EL (cell line): ENCODE results near the gene BAIAP2L2.
"Not testable (repeated sequence)": the region's sequence is repeated elsewhere in the genome, so short reads cannot be mapped to it uniquely, and the experiment has no call there.

Experiments
- DNase-seq: peaks from one replicate; pipeline ENCODE4 v3.0.0-alpha.2; 2016

The BAIAP2L2 gene

DNA sequence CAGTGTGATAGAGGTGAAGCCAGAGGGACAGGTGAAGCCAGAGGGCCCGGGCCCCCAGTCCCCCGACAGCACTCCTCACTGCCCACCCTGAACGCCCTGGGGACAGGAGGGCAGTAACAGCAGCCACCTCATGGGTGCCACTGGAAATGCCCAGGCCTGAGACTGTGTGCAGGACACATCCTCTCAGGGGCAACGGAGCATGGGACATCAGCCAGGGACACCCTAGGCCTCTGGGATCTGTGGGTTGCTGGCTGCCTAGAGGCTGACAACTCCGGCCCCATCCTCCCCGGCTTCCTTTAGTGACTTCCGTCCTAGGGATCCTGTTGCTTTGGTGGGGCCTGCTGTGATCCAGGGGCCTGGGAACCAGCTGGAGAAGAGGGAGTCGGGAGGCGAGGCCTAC is 17.4 kb upstream of the BAIAP2L2 start:
- no peak for DNase-seq

DNA sequence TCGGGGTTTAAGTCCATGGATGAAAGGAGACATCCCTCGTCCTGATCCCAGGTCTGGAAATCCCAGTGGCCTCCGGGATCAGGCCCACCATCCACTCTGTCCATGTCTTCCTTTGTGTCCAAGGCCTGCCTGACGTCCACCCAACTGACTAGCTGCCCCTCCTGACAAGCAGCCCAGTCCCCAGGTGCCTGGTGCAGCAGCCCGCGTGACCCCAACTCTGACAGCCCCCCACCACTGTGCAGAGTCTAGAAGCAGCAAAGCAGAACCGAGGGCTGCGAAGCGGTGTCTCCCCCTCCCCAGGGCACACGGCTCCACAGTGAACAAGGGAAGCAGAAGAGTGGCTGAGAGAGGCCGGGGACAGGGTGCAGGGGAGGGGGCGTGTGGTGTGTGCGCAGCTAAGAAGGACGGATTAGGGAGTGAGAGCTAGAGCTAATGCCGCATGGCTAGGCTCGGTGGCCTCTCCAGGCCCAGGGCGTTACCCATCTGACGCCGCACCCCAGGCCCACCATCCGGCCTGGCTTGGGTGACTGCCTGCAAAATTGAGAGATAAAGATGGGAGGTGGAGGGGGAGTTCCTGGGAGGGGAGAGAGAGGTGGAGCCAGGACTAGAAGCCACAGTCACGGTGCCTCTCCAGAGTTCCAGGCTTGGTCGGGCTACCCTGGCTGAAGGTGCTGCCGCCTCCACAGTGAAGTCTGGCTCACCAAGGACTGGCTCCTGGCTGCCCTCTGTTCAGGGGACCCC is 16.6 kb upstream of the BAIAP2L2 start:
- no peak for DNase-seq

DNA sequence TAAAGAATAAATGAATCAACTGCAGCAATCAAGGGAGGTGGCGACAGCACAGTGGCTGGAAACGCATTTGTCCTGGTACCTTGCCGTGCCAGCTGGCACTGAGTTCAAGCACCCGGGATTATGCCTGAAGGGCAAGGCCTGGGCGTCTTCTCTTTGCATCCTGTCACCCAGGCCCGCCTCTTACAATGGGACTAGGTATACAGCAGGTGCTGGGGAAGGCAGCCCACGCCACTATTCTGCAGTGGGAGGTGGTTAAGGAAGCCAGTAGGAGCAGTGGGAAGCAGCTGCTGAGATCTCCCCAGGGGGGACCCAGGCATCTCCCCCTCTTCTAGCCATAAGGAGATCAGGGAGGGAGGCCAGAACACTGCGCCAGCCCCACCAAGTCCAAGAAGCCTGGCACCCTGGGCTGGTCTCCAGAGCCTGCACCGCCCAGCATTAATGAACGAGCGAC is 15.3 kb upstream of the BAIAP2L2 start:
- no peak for DNase-seq

DNA sequence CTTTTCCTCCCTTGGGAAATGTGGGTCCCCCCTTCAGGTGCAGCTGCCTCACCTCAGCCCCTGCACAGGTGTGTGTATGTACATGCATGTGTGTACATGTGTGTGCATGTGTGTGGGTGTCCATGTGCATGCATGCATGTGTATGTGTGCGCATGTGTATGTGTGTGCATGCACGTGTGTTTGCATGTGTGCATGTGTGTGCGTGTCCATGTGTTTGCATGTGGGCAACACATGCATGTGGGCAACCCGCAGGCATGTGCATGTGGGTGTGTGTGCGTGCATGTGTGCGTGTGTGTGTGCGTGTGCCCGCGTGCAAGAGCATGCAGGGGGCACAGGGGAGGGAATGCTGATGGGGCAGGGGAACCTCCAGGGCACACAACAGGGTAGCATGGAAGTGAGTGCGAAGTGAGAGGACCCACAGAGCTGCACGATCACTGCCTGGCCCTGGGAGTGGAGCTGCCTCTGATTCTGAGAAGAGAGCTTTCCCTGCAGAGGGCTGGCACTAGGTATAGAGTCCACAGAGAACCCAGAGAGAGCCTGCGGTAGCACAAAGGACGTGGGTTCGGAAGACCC is 14.6 kb upstream of the BAIAP2L2 start:
- DNase-seq, result no peak

DNA sequence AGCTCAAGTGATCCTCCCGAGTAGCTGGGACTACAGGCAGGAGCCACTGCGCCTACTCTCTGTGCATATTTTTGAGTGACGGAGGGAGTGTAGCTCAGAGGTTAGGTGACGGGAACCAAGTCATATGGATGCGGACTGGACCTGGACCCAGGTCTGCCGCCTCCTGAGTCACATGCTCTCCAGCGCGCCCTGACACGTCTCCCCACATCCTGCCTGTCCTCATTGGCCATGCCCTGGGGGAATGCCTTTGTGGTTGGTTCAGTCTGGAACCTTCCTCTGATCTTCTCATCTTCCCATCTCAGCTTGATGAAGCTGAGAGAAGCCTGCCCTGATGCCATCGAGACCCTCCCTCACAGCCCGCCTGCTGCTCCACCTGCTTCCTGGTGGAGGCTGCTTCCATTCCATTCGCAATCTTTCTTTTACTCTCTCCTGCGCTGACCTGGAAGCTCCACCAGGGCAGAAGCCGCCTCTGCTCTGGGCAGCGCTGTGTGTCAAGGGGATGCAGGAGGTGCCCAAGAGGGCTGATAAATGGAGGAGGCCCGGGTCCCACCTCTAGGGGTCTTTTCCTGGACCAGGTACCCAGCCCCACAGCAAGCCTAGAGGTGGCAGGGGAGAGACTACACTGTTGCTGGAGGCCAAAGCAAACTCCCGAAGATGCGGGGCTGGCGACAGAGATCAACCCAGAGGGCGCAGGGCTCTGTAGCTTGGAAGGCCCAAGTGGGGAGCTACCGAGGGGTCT is 13.9 kb upstream of the BAIAP2L2 start:
- DNase-seq, result peak; percentile 34

DNA sequence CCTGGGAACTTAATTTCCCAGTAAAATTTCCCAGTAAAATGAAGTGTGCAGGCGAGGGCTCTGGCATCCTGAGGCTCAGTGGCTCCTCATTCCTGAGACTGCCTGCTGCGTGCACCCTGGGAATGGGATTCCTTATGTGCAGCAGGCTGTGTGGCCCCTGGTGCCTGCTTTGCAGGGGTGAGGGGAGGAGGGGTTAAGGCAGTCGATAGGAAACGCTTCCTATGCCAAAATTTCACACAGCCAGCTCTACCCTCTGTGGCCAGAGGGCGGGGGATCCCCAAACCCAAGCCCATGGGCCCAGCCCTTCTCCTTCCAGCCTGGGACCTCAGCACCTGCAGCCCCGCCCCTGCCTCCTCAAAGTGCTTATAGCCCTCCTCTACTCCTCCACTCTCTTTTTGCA is 12.1 kb upstream of the BAIAP2L2 start:
- no peak for DNase-seq

DNA sequence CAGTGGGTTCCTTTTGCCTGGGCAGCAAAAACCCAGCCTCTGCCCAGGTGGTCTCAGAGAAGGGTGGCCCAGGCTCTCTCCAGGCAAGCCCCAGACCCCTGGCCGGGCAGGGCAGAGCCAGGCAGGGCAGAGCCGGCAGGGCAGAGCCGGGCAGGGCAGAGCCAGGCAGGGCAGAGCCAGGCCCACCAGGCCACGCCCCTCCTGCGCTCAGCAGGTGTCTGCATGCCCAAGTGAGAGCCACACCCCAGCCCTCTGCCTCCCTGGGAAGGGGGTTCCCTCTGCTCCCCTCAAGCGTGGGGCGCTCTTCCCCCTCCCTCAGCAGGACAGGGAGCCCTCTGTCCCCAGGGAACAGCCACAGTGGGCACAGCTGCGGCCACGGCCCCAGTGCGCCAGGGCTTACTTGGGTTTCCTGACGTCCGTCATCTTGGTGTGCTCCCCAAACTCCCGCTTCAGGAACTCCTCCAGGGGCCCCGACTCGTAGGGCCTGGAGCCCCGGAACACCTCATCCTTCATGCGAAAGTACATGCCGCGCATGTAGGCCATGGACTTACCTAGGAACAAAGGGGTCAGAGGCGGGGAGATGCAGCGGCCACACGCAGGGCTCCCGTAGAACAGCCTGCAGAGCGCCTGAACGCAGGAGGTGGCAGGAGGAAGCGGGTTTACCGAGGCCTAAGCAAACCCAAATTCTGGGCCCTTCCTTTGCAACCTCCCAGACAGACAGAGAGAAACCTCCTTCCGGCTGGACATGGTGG is 10.1 kb upstream of the BAIAP2L2 start:
- no peak for DNase-seq

DNA sequence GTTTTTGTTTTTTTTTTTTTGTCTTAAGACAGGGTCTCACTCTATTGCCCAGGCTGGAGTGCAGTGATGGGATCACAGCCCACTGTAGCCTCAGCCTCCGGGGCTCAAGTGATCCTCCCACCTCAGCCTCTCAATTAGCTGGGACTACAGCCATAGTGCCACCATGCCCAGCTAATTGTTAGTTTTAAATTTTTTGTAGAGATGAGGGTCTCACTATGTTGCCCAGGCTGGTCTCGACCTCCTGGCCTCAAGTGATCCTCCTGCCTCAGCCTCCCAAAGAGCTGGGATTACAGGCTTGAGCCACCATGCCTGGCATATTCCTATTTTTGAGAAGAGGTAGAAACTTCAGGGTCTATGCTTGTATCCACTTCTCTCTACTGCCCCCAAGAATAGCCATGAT is 8.3 kb upstream of the BAIAP2L2 start:
- not testable (repeated sequence) for DNase-seq

DNA sequence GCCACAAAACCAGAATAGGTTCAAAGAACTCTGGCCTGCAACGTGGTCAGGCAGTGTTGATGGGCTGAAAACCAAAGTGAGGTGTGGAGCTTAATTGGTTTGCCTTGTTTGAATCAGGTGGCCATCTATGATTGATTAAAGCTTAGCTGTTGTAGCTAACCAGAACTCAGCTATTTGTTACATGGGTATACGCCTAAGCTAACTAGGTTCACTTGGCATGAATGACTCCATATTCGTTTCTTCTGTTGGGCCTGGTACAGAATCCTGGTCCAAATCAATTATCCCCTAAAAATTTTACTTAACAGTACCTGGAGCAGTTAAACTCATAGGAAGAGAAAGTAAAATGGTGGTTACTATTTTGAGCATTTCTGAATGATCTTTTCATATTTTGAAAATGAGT is 7.7 kb upstream of the BAIAP2L2 start:
- DNase-seq, result no peak

DNA sequence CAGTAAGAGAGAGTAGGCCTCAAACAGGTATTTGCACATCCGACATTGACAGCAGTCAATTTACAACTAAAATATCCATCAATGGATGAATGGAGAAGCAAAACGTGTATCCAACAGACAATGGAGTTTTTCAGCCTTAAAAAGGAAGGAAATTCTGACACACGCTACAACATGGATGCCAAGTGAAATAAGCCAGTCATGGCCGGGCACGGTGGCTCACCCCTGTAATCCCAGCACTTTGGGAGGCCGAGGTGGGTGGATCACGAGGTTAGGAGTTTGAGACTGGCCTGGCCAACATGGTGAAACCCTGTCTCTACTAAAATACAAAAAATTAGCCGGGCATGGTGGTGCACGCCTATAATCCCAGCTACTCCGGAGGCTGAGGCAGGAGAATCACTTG is 7.1 kb upstream of the BAIAP2L2 start:
- DNase-seq, result not testable (repeated sequence)

DNA sequence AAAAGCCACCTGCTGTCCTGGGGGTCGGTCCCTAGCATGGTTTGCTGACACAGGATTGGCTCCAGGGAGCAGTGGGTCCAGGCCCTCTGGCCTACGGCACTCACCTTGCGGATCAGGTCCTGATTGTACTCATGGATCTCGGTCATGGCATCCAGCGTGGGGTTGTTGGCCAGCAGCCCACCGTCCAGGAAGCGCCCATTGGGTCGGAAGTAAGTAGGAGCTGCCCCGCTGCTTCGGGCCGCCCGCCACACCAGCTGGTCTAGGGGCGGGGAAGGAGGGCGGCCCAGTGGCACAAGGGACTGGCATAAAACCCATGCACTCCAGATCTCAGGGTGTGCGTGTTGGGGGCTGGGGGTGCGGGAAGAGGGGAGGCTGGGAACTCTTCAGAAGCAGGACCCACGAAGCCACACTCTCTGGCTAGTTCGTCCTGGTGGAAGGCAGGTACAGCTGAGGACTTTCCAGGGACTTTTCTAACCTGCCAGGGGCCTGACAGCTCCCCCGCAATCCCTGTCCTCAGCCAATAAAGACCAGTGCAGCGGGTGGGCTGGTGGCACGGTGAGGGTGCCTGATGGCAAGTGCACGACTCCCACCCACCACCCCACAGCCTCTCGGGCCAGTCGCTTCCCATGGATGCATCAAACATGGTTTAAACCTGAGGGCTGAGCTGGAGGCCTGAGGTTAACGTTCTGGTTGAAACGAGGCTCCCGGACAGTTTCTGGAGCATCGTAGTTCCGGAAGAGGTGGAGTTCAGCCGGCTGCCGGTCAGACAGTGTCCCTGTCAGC is 5.1 kb upstream of the BAIAP2L2 start:
- DNase-seq, result no peak

DNA sequence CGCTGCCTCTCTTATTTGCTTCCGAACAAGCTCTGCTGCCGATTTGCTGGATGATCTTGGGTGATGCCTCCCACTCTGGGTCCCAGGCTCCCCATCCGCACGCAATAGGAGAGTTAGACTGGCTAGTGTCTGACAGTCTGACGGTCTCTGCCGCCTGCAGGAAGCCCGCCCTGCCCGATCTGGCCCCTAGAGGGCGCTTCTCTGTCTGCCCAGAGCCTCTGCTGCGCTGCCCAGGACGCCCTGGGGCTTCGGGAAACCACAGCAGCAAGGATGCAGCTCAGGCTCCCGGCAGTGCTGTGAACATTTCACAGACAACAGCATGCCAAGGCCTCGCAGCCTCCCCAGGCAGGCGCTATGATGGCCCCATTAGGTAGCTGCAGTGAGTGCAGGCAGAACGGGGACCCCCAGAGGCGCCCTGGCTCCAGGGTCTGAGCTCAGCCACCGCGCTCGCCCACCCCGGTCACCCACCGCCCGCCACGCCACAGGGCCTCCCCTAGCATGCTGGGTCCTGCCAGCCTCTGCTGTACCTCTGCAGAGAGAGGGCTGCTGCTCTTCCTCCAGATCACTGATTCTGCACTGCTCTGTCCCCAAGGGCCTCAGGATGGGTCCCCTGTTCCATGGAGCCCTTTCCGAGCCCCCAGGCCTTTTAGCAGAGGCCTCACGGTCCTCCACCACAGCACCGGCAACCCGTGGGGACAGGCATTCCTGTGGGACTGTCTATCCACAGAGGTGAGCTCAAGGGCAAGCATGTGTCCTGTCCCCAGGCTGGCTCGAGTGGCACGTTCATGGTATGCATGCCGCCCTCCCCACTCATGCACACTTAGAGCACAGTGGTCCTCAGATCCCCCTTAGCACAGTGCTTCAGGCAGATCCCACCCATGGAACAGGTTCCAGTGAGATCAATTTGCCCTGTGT is 4.3 kb upstream of the BAIAP2L2 start:
- peak; percentile 85 for DNase-seq

DNA sequence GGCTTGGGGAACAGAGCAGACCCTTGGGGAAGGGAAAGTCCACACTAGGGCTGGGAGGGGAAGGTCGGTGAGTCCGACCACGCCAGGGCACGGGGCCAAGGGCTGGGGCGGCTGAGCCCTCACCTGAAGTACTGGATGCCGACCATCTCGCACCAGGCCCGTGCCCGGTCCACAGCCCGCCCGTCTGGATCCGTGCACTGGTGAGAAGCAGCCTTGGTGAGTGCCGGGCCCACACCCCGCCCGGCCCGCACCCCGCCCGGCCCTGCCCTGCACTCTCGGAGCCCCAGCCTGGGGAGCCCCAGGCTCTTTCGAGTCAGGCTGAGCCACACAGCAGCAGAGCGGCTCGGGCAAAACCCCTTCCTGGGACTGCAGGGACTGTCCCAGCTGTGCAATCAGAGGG is 1.9 kb upstream of the BAIAP2L2 start:
- DNase-seq, result no peak

DNA sequence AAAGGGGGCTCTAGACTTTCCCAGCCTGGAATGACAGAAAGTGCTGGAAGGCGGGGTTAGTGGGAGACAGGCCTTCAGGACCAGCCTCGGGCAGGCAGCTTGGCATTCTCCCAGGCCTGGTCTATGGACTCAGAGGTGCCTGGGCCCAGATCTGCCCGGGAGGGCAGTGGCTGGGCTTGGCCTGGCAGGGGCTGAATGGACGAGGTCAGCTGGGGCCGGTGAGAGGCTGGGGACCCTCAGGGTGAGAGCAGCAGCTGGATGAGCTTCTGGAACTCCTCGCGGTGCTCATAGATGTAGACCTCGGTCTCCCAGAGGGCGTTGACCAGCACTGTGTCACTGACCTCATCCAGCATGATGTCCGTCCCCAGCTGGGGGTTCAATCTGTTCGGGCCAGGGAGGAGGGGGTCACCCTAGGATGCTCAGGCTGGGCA is 1.5 kb upstream of the BAIAP2L2 start:
- no peak for DNase-seq

DNA sequence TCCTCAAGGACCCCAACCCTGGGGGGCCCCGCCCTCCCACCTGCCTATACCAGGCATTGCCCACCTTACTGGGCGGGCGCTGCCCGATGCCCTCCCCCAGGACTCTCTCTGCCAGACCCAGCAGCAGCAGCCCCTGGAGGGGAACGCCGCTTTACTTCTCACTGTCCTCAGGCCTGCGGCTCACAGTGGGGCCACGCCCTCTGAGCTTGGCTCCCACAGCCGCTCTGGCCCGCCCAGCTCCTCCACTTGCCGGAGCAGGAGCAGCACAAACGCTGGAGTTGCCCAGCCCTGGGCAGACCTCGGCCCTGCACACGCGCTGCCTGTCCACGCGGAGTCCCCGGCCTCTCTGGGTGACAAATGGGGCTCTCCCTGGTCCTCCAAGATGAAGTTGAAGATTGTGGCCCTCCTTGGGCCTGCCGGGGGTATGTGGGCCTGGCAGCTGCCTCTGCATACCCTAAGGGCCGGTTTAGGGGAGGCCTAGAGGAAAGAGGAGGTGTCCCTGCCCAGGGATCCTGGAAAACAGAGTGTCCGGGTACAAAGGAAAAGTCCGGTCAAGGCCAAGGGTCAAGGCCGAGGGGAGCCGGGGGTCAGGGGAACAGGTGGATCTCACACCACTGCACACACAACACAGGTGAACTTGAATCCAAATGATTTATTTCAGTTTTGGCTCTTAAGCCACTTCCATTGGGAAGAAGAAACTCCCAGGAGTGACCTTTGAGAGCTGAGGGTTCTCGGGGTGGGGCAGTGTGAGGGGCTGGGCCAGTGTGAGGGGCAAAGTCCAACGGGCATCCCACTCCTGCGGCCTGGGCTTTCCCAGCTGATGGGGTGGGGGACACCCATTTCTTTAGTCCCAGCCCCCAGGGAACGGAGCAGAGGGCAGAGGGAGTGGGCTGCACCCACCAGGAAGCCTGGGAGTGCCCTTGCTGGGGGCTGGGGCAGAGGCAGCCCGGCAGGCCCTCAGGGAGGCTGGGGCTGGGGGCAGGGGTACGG is 674 bp upstream of the BAIAP2L2 start:
- no peak for DNase-seq

DNA sequence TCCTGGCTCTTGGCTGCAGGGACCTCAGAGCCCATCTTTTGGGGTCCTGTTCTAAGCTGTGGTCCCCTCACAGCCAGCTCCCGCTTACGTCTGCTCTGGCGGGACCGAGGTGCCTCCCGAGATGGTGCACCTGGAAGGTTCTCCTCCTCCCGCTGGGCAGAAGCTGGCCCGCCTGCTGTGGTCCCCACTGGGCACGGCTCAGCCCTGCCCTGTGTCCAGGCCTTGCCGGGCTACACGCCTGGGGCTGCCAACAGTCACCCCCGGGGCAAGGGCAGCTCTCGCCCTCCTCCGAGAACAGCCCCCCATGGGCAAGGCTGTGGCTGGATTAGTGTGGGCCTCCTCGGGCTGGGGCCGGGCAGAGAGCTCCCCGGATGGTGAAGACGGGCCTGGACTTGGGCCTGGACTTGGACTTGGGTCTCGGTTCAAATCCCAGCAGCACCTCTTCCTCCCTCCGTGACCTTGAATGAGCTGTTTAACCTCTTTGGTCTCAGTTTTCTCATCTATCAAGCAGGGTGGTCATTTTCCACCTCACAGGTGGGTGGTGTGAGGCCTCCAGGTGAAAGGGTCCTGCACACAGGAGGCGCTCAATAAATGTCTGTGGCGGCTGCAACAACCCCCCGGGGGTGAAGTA is 998 bp downstream of the BAIAP2L2 start:
- no peak for DNase-seq

DNA sequence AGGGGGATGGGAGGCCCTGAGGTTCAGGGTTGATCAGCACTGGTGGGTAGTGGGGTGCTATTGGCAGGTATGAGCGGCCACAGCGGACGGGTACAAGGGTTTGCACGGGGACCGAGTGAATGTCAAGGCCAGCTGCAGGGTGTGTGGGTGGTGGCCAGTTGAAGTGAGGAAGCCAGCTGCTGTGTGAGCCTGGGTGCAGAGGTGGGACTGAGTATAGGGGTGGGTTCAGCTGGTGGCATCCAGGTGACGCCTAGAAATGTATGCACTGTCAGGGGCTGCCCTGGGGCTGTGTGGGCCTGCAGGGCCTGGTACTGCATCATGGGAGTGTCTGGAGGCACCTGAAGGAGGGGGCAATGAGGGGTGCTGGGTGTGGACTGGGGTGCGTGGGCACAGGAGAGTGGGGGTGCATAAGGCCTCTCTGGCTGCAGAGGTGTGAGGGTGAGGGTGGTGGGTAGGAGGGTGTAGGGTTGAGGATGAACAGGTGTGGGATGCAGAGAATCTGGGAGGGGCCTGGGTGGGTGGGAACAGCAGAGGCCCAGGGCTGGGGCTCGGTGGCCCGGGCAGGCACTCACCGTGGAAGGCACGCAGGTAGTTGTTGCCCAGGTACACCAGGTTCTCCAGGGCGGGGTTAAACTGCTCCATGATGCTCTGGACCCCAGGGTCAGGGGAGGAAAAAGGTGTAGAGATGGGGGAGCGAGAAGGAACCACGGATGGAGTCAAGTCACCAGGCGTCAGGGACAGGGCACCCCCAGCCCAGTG is 1.7 kb downstream of the BAIAP2L2 start:
- no peak for DNase-seq

DNA sequence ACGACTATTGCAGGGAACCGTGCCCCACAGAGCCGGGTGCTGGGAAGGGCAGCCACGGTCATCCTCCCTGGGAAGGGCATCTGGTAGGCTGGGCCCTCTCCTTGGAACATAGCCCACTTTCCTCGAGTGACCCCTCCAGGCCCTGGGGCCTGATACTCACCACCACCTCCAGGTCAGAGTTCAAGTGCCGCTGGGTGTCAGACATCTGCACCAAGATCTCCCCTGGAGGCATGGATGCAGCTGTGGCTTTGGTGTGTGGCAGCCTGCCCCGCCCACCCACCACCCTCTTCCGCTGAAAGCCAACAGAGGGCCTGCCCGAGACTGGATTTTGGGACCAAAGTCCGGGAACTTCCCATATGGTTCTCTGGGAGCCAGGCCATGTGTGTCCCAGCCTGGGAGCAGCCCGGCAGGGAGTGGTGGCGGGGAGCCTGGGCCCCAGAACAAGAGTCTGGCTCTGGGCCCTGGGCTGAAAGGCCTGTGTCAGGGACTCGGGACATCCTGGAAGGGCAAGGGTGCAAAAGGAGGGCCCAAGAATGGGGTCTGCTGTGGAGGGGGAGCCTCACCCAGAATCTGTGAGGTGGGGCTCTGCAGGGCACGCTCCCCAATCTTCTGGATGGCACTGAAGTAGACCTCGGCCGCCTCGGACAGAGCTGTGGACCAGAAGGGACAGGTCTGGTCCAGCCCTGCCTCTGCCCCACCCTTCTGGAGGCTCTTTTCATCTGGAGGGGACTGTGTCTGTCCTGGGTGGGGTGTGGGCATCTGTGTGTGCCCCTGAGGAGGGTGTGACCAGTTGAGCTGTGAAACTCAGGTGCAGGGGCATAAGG is 2.6 kb downstream of the BAIAP2L2 start:
- peak; percentile 76 for DNase-seq
